HT-29 (cell line): ENCODE data around the gene KMT2D. TPM values are rescaled to one million over a fixed set of nuclear protein-coding genes. Genes with fewer than 3 reads are reported as not detected.
"Not testable (repeated sequence)": the region's sequence is repeated elsewhere in the genome, so short reads cannot be mapped to it uniquely, and the experiment has no call there.

Experiments used
- DNase-seq: peaks from one replicate; pipeline ENCODE4 v3.0.0-alpha.2; 2015; ENCODE audit warnings: low spot score
- total RNA-seq: library from RNA; depleted of rRNA; stranded (reverse); fragments of >200 nt; shearing (Covaris generic); gene quantifications from 2 replicates; pipeline ENCODE4 v1.2.3, GENCODE V29; 2014

The KMT2D gene
- total RNA-seq, 1 experiment from 2014 or later, result 28.3 TPM

DNA sequence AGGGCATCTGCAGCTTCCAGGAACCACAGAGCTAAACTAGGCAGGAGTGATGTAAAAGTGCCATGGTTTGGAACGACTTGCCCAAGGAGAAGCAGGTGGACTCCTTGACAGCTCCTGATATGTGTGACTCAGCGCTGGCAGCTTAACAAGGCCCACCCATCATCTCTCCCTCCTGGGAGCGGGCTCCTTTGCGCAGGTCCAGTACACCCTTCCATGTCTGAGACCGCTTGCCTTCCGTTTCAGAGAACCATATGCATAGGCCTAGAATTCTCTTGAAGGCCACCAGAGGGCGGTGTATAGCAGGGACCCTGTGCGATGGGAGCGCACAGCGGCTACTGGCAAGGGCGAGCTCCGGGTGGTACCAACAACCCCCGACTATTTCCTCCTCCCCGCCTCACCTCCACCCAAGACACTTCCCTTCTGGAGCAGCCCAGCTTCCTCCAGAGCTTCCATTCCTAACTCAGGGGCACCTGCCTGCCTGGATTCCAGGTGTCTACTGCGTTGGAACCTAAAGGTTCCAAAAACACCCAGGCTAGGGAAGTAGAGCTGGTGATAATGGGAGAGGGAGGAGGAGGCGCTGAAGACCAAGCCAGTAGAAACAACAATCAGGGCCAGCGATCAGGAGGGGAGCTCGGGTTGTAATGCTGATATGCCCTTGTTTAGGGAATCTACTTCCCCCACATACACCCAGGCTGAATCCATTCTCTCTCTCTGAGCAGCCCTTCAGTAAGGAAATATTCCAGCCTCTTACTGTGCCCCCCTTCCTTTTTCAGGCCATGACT lies 27.7 kb upstream of the KMT2D start:
- DNase-seq, result peak; percentile 92

DNA sequence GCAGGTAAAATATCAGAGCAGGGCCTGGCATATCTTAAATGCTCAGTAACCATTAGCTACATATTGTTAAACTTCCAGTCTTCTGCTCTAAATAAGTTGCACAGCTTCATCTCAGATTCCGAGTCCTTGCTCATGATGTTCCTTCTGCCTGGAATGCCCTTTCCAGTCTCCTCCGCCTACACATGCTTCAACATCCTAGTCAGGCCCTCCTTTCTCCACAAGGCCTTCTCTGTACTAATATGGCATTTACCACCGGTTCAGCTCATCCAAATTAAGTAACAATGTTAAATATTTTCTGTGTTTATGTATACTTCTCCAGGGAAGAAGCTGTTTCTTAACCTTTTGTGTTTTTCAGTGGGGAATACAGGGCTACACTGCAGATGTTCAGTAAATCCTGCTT lies 25.5 kb upstream of the KMT2D start:
- DNase-seq, result no peak

GRCh38 chr12:49084438-49084837 lies 23.8 kb upstream of the KMT2D start:
- no peak for DNase-seq

DNA sequence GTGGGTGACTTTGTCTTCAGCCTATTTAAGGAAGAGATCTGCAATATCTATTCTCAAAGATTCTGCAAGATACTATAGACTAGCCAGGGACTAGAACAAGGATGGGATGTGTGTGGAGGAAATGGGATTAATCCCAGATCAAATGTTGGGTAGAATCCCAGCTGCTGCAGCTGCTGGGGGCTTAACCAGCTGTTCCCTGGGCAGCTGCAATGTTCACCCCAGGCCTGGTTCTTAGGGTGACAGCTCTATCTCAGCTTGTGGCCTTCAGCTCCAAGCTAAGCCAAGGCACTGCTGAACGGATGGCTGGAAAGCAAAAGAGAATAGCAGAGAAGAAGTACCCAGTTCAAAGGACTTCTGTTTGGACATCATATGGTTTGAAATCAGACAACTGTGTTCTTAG lies 19.2 kb upstream of the KMT2D start:
- DNase-seq, result no peak

DNA sequence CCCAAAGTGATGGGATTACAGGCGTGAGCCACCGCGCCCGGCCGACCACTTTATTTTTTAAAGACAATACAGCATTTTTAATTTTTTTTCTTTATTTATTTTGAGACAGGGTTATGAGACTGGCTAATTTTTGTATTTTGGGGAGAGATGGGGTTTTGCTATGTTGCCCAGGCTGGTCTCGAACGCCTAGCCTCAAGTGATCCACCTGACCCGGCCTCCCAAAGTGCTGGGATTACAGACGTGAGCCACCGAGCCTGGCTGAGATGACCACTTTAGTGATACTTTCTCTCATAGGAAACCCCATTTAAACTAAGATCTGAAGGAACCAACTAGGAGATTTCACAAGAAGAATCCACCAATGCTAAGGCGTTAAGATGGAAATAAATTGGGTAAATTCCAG lies 10.4 kb upstream of the KMT2D start:
- DNase-seq, result no peak

DNA sequence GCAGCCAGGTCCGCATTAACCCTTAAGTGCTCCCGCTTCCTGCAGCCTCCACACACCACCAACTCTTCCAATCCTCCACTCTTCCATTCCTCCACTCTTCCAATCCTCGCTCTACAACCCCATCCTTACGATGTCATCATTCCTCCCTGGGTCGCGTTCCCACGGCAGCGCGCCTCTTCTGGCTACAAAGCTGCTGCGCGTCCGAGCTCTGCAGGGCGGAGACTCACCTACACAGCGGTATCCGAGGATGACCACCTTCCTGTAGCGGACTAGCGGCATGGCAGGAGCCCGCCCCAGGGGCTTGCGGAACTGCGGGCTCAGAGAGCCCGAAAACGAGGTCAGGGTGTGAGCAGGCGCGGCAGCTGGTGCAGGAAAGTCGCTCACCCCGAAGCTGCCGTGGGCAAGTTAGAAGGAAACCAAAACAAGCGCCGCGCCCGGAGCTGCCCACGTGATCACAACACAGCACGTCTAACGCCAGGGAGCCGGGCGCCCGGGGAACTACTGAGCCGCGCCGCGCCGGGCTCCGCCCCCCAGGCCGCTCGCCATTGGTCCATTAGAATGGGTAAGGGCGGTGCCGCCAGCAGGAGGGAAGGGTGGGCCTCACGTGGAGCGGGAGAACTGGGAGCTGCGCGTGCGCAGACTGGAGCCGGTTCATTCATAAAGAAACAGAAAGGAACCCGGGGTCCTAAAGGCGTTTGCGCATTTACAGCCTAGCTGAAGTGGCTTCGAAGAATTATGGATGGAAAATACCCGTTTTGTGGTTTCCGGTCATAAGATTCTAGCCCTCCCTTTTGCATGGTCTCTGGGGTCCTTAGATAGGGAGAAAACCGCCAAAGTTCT lies 9.1 kb upstream of the KMT2D start, which contains the start of gene RHEBL1:
TSS of gene RHEBL1 (minus strand) at position 473 of the 840 bp plus-strand sequence. CDS start at position 279, 194 bp downstream.
- peak; percentile 97 for DNase-seq

- DNase-seq, result no peak
These were observed 8.4 kb upstream of the KMT2D start for GRCh38 chr12:49068879-49069506.

DNA sequence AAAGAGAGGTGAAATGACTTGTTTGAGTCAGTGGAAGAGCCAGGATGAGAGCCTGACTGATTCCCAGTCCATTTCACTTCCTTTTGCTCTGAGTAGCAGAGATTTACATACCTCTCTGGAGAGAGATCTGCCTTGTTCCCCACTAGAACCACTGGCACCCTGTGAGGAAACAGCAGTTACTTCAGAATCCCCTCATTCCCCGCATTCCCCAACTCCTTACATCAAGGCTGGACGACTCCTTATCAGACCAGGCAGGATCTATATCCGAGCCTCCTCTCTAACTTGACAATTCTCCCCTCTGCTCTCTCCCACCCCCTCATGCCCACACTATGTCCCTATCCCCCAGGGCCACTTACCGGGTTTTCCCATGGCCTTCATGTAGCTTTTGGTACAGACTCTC lies 5.5 kb upstream of the KMT2D start:
- DNase-seq, result no peak

GRCh38 chr12:49064767-49065152 lies 4.2 kb upstream of the KMT2D start:
- DNase-seq, result no peak

GRCh38 chr12:49061916-49062315 lies 1.3 kb upstream of the KMT2D start:
- DNase-seq, result not testable (repeated sequence)

- DNase-seq, result no peak
These were observed 610 bp upstream of the KMT2D start for GRCh38 chr12:49061157-49061650.

DNA sequence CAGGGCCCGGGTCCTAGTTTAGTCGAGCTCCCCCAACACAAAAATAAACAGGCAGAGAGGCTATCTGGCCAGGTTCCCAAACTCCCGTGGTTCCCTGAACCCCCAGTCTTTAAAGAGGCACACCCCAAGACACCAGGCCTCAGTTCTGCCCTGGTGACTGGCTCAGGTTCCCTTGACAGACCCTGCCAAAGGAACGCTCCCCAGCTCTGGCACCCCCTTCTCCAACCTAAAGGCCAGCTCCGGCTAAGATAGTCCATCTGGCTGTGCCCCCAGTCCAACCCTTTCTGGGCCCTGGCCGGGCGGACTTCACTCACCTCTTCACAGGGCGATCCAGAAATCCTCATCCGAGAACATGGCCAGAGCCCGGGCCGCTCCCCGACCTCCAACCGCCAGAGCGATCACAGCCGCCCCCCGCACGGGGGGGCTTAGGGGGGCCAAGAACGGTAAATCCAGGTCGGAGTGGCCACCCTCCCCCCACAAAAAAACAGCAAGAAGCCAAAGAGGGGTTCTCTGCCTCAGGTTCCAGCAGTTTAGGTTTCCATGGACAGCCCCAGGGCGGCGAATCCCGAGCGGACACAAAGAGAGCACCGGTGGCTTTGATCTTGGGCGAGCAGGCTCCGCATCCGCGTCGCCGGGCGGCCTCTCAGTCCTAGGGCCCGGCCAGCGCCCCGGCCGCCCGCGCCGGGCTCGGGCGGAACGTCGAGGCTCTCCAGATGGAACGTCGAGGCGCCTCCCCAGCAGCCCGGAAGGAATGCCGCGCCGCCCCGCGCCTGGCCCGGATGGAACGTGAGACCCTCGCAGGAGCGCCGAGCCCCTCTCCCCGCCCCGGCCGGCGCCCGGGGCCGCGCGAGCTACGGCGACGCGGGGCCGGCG lies 1.1 kb downstream of the KMT2D start:
- peak; percentile 41 for DNase-seq

GRCh38 chr12:49059045-49059298 lies 1.6 kb downstream of the KMT2D start:
- DNase-seq, result peak; percentile 16

- no peak for DNase-seq
These were observed 2.1 kb downstream of the KMT2D start for GRCh38 chr12:49058366-49059044.

GRCh38 chr12:49057888-49058287 lies 2.7 kb downstream of the KMT2D start:
- DNase-seq, result peak; percentile 23

GRCh38 chr12:49055978-49056754 lies 4.4 kb downstream of the KMT2D start:
- DNase-seq, result peak; percentile 52

DNA sequence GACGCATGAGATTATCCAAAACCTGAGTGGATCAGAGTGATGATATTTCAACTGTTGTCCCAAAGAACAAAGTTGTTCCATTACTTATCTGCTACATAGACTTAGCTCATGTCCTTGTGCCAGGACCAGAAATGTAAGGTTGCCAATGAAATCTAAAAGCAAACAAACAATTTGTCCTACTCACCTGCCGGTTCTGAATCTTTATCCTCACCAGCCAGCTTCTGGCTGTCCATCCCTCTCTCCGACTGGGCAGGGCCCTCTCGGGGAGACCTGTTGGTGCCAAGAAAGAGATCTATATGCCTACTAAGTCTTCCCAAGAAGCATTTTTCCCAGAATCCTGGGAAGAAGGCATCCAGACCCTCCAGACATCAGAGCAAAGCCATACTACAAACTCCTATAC lies 5.5 kb downstream of the KMT2D start:
- no peak for DNase-seq

DNA sequence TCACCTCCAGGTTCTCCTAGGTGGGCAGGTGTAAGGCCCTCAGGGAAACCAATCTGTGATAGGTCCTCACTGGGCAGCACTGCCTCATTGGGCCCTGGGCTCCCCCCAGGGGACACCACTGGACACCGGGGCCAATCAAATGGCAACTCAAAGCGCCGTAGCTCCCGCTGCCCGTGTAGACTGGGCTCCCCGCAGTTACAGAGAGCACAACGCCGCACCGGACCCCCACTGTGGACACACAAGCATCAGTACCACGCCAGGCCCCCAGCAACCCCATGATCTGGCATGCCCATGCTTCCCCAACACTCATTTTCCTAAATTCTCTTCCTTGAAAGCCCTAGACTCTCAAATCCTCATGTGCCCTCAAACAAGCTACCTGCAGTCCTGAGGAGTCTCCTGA lies 6.1 kb downstream of the KMT2D start:
- DNase-seq, result no peak

DNA sequence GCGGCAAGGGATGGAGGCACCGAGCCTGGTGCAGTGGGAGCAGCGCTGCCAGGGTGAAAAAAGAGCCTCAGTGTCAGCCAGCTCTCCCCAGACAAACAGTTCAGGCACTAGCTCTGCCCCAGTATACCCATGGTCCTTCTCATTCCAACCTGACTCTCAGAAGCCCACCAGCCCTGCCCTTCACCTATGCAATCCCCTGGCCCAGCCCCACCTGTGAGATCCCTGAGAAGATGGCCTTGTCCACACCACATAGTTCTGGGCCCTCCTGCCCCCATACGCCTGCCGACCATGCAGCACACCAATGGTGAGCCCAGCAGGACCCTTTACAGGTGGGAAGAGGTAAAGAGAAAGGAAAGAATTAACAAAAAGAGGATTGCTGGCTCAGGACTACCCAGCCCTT lies 6.5 kb downstream of the KMT2D start:
- DNase-seq, result no peak
